GM18519 (cell line): ENCODE measurements around the gene RGPD3.
"Not testable (repeated sequence)": the region's sequence is repeated elsewhere in the genome, so short reads cannot be mapped to it uniquely, and the experiment has no call there.

Source experiments
- ATAC-seq: cut with Tn5 transposase; IDR thresholded peaks from one replicate; pipeline ENCODE4 v1.9.1; 2021; ENCODE audit warnings: mild to moderate bottlenecking, moderate library complexity; ENCODE audit not compliant: unreplicated experiment, low FRiP score

The RGPD3 gene

GRCh38 chr2:106468107-106468506, at the start of gene RGPD3:
RGPD3 (minus strand) TSS chr2:106468413; CDS start chr2:106468288, 125 bp downstream.
- ATAC-seq: not testable (repeated sequence)

DNA sequence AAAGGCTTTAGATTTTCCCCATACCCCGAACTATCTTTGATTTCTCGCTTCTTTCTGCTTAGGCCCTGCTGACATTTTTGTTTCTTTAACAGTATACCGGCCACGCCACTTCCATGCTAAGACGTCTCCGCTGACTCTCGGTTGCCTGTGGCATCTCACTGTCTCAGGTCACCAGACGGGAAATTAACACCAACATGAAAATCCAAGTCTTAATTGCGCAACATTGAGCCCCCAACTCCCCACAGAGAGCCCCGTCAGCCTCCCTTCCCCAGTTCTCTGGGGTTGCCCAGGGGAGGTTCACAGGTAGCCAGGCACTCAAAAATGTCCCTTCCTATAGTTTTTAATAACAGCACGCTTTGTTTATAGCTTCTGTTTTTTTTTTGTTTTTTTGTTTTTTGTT, 49.1 kb upstream of the RGPD3 start:
- ATAC-seq: no peak

DNA sequence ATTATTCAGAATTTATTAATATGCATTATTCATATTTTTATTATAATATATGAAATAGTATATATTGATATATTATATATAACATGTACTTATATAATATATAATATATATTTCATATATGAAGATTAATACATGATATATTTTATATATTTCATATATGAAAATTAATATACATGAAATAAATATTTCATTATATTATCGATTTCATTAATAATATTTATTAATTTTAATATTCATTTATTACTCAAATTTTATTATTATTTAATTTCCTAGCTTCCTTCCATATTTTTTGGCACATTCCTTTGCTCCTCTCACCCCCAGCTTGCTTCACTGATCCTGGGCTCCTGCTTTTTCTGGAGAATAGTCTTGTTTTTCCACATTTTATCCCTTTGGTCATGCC, 48.7 kb upstream of the RGPD3 start:
- ATAC-seq: no peak

DNA sequence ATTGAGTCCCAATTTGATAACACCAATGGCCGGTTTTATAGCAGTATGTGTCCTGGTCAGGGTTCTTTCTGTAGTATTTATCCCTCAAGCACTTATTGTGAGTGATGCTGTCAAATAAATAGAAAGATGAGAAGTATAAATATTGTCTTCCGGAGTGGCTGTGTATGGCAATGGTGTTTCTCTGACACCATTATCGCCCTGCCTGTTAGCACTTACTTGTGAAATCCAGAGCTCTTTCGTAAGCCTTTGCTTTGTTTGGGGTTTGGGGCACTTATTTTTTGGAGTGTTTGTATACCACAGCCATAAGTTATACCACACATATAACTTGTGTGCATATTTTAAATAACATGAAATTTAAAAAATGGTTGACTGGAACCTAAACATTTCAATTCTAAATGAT, 48.2 kb upstream of the RGPD3 start:
- ATAC-seq: no peak

DNA sequence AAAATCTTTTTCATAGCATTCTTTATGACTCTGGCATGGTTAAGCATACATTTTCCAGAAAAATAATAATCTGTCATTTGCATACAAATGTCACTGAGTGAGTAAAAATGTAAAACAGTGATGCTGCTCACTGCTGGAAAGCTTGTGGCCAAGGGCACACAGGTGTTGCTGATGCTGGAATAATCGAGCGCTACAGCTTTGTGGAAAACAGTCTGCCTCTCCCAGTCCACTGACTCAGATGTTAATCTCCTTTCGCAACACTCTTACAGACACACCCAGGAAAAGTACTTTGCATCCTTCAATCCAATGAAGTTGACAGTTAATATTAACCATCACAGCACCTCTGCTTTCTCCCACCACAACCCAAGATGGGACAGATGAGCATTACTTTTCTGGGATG, 46.6 kb upstream of the RGPD3 start:
- ATAC-seq: not testable (repeated sequence)

DNA sequence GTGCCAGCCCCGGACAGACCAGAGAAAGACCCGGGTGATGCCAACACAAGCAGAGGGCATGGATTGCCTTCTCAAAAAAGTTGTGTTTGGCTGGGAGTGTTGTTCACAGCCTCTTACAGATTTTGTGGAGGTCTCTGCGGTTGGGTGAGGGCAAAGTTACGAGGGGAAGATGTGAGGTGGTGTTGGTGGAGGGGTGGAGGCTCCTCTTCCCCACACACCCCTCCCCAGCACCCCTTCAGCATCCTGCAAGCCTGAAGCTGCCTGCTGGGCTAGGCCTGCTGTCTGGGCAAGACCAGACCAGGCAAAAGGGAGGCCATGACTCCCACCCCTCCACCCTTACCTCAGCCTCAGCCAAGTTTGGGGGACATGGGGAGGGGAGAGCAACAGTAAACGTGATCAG, 45.2 kb upstream of the RGPD3 start:
- ATAC-seq: not testable (repeated sequence)

DNA sequence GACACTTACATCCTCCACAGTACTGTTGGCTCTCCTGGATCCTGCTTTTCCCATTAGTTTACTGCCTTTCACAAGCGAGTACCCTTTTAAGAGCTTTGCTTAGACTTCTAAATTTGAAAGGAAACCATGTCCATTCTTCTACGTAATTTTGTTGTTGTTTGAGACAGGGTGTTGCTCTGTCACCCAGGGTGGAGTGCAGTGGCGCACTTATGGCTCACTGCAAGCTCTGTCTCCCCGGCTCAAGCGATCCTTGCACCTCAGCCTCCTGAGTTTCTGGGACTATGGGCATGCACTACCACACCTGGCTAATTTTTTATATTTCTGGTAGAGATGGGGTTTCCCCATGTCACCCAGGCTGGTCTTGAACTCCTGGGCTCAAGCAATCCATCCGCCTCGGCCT, 43.7 kb upstream of the RGPD3 start:
- not testable (repeated sequence) for ATAC-seq

GRCh38 chr2:106511476-106511901, 43.3 kb upstream of the RGPD3 start:
- not testable (repeated sequence) for ATAC-seq

- ATAC-seq: not testable (repeated sequence)
These were observed 42.6 kb upstream of the RGPD3 start for GRCh38 chr2:106510791-106511190.

DNA sequence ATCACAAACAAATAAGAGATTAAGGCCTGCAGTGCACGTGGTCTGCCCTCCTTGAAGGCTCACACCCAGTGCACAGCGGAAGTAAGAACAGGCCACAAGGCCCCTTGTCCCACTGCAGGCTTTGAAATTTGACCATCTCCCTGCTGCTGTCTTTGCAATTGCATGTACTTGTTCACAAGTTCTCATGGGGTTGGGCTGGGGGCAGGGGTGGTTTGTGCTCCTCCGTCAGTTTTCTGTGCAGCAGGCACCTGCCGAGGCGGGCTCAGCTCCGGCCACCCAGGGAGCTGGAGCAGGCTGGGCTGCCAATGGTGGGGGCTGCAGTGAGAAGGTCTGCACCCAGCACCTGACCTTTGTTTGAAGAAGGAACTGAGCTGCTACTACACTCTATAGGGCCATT, 41.2 kb upstream of the RGPD3 start:
- not testable (repeated sequence) for ATAC-seq

DNA sequence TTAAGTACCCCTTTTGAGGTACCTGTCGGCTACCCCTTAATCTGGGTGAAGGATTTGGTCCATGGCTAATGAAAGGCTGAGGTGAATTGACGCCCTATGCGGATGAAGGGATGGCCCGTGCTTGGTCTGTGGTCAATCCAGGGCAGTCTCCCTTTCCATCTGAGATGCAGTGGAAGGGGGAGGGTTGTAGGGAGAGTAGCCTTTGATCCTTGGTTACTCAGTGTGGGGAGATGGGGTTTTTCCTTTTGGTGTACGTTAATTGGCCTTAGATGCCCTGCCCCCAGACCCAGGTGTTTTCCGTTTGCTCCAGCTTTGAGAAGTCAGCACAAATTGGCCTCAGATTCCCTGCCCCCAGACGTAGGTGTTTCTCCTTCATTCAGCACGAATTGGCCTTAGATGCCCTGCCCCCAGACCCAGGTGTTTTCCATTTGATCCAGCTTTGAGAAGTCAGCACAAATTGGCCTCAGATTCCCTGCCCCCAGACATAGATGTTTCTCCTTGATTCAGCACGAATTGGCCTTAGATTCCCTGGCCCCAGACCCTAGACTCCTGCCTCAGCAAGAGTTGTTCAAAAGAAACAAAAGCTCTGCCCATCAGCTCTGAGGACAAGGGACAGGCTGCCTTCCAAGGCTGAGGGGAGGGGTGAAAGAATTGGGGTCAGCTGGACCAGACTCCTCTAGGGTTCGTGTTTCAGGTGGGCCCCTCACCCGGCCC, 40.6 kb upstream of the RGPD3 start:
- not testable (repeated sequence) for ATAC-seq

- ATAC-seq: not testable (repeated sequence)
These were observed 37.9 kb upstream of the RGPD3 start for GRCh38 chr2:106506002-106506687.

DNA sequence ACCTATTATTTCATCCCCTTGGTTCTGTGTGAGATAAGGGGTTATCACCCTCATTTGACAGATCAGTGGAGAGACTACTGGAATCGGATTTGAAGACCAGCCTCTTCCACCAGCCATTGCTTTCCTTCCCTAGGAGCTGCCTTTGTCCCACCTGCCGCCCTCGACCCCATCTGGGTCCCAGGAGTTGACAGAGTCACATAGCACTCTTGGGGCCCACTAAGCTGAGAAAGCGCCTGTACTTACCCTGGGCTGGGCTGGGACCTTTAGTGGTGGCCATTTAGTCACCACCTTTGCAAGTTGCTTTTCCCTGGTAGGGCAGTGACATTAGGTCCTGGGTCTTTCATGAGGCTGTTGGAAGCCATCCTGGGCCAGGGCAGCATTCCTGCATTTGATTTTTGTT, 36.6 kb upstream of the RGPD3 start:
- not testable (repeated sequence) for ATAC-seq

DNA sequence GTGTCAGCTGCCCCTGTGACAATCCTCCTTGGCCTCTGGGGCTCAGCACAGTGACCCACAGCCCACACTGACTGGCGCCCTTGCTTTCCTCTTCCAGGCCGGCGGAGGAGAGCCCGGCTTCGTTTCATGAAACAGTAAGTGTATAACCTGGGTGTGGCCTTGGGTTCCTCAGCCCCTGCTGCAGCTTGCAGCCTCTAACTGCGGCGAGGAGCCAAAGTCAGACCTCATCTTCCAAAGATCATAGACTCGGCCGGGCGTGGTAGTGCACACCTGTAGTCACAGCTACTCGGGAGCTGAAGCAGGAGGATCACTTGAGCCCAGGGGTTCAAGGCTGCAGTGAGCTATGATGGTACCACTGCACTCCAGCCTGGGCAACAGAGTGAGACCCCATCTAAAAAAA, 36.0 kb upstream of the RGPD3 start:
- not testable (repeated sequence) for ATAC-seq

DNA sequence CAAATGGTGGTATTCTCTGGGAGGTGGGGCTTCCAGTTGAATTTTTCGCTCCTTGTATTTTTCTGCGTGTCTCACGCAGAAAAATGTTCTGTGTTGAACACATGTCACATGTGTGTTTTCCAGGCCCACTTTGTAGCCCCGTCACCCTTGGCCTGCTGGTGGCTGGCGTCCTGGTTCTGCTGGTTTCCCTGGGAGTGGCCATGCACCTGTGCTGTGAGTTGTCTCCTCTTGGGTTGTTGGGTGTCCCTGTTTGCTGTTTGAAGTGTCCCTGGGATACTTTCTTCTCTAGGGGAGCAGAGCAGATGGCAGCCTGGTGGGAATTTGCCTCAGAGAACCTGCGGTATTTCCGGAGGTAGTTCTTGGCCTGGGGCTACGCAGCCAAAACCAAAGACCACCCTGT, 34.1 kb upstream of the RGPD3 start:
- not testable (repeated sequence) for ATAC-seq

DNA sequence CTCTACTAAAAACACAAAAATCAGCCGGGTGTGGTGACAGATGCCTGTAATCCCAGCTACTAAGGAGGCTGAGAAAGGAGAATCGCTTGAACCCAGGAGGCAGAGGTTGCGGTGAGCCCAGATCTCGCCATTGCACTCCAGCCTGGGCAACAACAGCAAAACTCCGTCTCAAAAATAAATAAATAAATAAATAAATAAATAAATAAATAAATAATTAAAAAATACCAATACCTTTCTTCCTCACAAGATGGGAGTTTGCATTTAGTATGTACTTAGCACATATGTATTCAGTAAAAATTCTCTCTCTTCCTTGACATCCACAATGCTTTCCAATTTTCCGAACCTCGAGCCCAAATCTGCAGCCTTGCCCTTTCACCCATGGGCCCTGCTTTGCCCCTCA, 32.1 kb upstream of the RGPD3 start:
- not testable (repeated sequence) for ATAC-seq

DNA sequence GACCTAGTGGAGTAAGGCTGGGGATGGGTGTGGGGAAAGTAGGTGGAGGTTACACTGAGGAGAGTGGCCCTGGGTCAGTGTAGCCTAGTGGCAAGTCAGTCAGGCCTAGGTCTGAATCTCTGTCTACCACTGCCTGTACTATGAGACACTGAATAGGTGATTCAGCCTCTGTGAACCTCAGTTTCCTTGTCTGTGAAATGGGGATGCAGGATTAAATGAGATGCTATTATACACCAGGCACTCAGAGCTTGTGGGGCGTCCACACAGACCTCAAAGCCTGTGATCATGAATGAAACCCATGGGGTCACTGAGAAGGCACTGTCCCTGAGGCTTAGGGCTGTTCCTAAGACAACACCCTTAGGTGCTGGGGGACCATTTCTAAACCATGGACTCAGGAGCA, 30.3 kb upstream of the RGPD3 start:
- not testable (repeated sequence) for ATAC-seq

- not testable (repeated sequence) for ATAC-seq
These were observed 24.7 kb upstream of the RGPD3 start for GRCh38 chr2:106492913-106493312.

DNA sequence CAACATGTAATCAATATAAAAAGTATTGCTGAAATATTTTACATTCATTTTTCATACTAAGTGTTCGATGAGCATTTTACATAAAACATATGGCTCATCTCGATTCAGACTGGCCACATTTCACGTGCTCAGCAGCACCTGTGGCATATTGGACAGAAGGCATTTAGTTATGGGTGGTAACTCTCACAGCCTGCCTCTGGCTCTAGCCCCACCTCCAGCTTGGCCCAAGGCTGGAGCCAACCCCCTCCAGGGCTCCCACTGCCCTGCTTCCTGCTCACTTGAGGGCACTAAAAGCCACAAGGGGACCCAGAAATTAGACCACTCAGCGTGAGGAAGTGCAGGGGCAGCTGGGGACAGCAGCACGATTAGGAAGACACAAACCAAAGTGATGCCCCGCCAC, 24.2 kb upstream of the RGPD3 start:
- not testable (repeated sequence) for ATAC-seq

DNA sequence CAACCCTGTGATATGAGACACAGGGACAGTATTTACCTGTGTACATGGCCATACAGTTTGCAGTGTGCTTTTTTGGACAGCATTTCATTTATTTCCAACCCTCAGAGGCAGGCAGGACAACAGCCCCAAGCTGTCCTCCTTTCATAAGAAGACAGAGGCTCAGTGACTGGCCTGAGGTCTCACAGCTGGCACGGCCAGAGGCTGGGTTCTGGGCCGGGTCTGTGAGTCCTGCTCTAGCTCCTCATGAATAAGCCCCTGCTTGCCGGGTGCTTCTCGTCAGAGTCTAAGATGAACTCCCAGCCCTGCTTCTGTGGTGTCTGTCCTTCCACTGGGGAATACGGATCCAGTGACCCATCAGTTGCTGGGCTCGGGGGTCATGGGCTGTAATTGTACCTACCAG, 21.5 kb upstream of the RGPD3 start:
- not testable (repeated sequence) for ATAC-seq

DNA sequence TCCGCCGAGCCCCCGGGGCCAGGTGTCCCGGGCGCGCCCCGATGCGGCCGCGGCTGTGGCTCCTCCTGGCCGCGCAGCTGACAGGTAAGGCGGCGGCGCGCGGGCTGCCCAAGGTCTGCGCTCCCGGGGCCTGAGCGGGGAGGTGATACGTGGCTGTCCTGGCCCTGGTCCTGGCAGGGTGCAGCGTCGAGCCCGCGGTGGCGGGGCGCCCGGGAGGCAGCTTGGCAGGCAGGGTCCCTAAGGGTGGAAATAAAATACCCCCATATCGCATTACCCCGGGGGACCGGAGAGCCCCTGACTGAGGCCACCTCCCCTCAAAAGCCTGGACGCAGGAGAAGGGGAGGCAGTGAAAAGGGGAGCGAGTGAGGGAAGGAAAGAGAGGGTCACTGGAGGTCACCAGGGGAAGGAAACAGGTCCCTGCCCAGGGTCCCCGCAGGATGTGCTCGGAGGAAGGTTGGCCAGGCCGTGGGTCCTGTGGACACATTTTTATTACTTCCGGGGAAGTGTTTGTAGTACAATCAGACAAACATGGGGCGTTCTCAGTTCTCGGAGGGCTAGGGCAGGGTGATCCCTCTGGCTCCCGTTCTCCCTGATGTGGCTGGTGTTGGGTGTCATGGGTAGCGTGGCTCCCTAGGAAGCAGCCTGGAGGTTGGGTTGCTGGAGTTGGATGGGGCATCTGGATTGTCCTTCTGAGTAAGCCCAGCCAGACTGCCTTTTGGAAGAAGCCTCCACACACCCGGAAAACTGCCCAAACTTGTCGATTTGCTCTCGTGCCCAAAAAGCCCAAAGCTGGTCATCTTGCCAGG, 19.4 kb upstream of the RGPD3 start:
- not testable (repeated sequence) for ATAC-seq
